Uterus (tissue), 2 donors: ENCODE results near the gene MANF.

ENCODE experiments used
- CTCF ChIP-seq, 4 experiments: fragments of 200-600 bp in 2 of 4; fragments of 450-650 bp in 2 of 4; sonication (generic) in 2 of 4; IDR thresholded peaks; one replicate each; pipeline ENCODE4 v1.5.1; 2016 to 2019; ENCODE audit warnings: antibody characterized with exemption in 4 of 4, mild to moderate bottlenecking in 2 of 4, moderate library complexity in 1 of 4
- POLR2A ChIP-seq, 2 donors: fragments of 450-650 bp; IDR thresholded peaks; one replicate each; pipeline ENCODE4 v1.6.1; 2016; ENCODE audit warnings: antibody characterized with exemption in 2 of 2, mild to moderate bottlenecking in 1 of 2, moderate library complexity in 1 of 2

- TF ChIP-seq CTCF (IDR thresholded peaks at IDR 0.05) (no peak), POLR2A (IDR thresholded peaks at IDR 0.05) (no peak)
These were observed 6.4 kb upstream of the MANF start for GRCh38 chr3:51378726-51379125.
